Effector memory CD8-positive, alpha-beta T cell (primary cell): ENCODE data around the gene ZNF776.
A peak's percentile ranks its signal among the peaks of the same experiment; 100 is the strongest.

Experiments used
- ATAC-seq: fragments of 150-1000 bp; cut with Tn5 transposase; replicated peaks from 2 replicates; pipeline ENCODE4 v1.10.0; 2021; ENCODE audit warnings: mild to moderate bottlenecking, moderate library complexity
- DNase-seq, 3 experiments: peaks; one replicate each; pipeline ENCODE4 v3.0.0; 2021
- H3K27ac Mint-ChIP-seq, 2 donors: one replicate each; pipeline ENCODE4 v1.8.0; 2022; ENCODE audit warnings: mild to moderate bottlenecking in 2 of 2, mixed read lengths in 2 of 2, moderate library complexity in 2 of 2
- H3K27me3 Mint-ChIP-seq, 2 donors: one replicate each; pipeline ENCODE4 v1.8.0; 2022; ENCODE audit warnings: mixed read lengths in 2 of 2
- H3K36me3 Mint-ChIP-seq: one replicate; pipeline ENCODE4 v1.8.0; 2022; ENCODE audit warnings: mild to moderate bottlenecking, moderate library complexity, mixed read lengths; ENCODE audit not compliant: insufficient read depth
- H3K4me1 Mint-ChIP-seq, 2 donors: one replicate each; pipeline ENCODE4 v1.8.0; 2022; ENCODE audit warnings: low read depth in 2 of 2, mixed read lengths in 2 of 2
- H3K4me3 Mint-ChIP-seq, 2 donors: one replicate each; pipeline ENCODE4 v1.8.0; 2022; ENCODE audit warnings: mild to moderate bottlenecking in 2 of 2, mixed read lengths in 2 of 2, moderate library complexity in 2 of 2
- H3K9me3 Mint-ChIP-seq, 2 donors: one replicate each; pipeline ENCODE4 v1.8.0; 2022; ENCODE audit warnings: mixed read lengths in 2 of 2

Gene ZNF776

GRCh38 chr19:57754091-57754673 lies 7.6 kb downstream of the ZNF776 start:
- no peak overlapping the region for H3K27ac Mint-ChIP-seq
- H3K36me3 Mint-ChIP-seq: peaks cover 36% of the 10 kb centered on the region
- ATAC-seq (no peak), DNase-seq (no peak)
- H3K27me3 Mint-ChIP-seq: no peaks in the 10 kb centered on the region
- H3K9me3 Mint-ChIP-seq: peaks cover 9 to 18% of the 10 kb centered on the region in 2 donors
- peaks cover 4 to 10% of the 10 kb centered on the region in 2 donors for H3K4me1 Mint-ChIP-seq
- H3K4me3 Mint-ChIP-seq: no peak overlapping the region

GRCh38 chr19:57755031-57755430 lies 8.4 kb downstream of the ZNF776 start:
- H3K9me3 Mint-ChIP-seq: peaks cover 9 to 18% of the 10 kb centered on the region in 2 donors
- H3K27ac Mint-ChIP-seq: no peak overlapping the region
- peaks cover 4 to 5% of the 10 kb centered on the region in 2 donors for H3K4me1 Mint-ChIP-seq
- no peaks in the 10 kb centered on the region for H3K27me3 Mint-ChIP-seq
- DNase-seq (no peak), ATAC-seq (no peak)
- peaks cover 35% of the 10 kb centered on the region for H3K36me3 Mint-ChIP-seq
- no peak overlapping the region for H3K4me3 Mint-ChIP-seq

GRCh38 chr19:57757941-57758340 lies 11.3 kb downstream of the ZNF776 start:
- H3K9me3 Mint-ChIP-seq: peaks cover 5 to 7% of the 10 kb centered on the region in 2 donors
- DNase-seq: no peak

GRCh38 chr19:57759096-57759495 lies 12.5 kb downstream of the ZNF776 start:
- H3K9me3 Mint-ChIP-seq: peaks cover 5% of the 10 kb centered on the region in 2 donors
- no peak overlapping the region for H3K27ac Mint-ChIP-seq
- H3K4me1 Mint-ChIP-seq: no peaks in the 10 kb centered on the region
- DNase-seq (no peak), ATAC-seq (no peak)
- H3K4me3 Mint-ChIP-seq: no peak overlapping the region
- H3K27me3 Mint-ChIP-seq: no peaks in the 10 kb centered on the region
- H3K36me3 Mint-ChIP-seq: peaks cover 8% of the 10 kb centered on the region

More at GRCh38 chr19:57757941-57758340, 11.3 kb downstream of the ZNF776 start:
- Mint-ChIP-seq H3K27me3 (no peaks in the 10 kb centered on the region), H3K36me3 (peaks cover 11% of the 10 kb centered on the region), H3K27ac (no peak overlapping the region), H3K4me1 (no peaks in the 10 kb centered on the region), H3K4me3 (no peak overlapping the region)
- ATAC-seq: no peak

- peaks cover 9 to 12% of the 10 kb centered on the region in 2 donors for H3K9me3 Mint-ChIP-seq
- no peaks in the 10 kb centered on the region for H3K27me3 Mint-ChIP-seq
- peaks cover 20 to 22% of the 10 kb centered on the region in 2 donors for H3K4me1 Mint-ChIP-seq
- peak within 1 kb of the TSS; percentile 91 for H3K27ac Mint-ChIP-seq
- DNase-seq (peak; percentile 80 to 81 (median 80)), ATAC-seq (peak; percentile 99)
- peaks cover 39% of the 10 kb centered on the region for H3K36me3 Mint-ChIP-seq
- peak within 1 kb of the TSS; percentile 85 to 87 for H3K4me3 Mint-ChIP-seq
Observed at GRCh38 chr19:57769345-57770131, 22.9 kb downstream of the ZNF776 start, which contains the start of gene ZNF586. Gene ZNF586, plus strand, starts transcription at chr19:57769676. Its CDS starts 167 bp downstream, at chr19:57769843.

- Mint-ChIP-seq H3K9me3 (peaks cover 14 to 20% of the 10 kb centered on the region in 2 donors), H3K36me3 (peaks cover 54% of the 10 kb centered on the region), H3K27ac (no peak overlapping the region), H3K27me3 (no peaks in the 10 kb centered on the region), H3K4me1 (peaks cover 22 to 27% of the 10 kb centered on the region in 2 donors), H3K4me3 (peak overlapping the region; percentile 33 to 85)
- ATAC-seq (no peak), DNase-seq (no peak)
Observed at GRCh38 chr19:57771417-57771816, 24.8 kb downstream of the ZNF776 start.

GRCh38 chr19:57773488-57773887 lies 26.9 kb downstream of the ZNF776 start:
- Mint-ChIP-seq H3K27ac (peak overlapping the region in 1 of 2 donors; percentile 19), H3K4me3 (peak overlapping the region; percentile 31 to 48), H3K27me3 (no peaks in the 10 kb centered on the region), H3K9me3 (peaks cover 18 to 22% of the 10 kb centered on the region in 2 donors), H3K4me1 (peaks cover 26 to 27% of the 10 kb centered on the region in 2 donors), H3K36me3 (peaks cover 68% of the 10 kb centered on the region)
- DNase-seq: no peak
- ATAC-seq: no peak

DNA sequence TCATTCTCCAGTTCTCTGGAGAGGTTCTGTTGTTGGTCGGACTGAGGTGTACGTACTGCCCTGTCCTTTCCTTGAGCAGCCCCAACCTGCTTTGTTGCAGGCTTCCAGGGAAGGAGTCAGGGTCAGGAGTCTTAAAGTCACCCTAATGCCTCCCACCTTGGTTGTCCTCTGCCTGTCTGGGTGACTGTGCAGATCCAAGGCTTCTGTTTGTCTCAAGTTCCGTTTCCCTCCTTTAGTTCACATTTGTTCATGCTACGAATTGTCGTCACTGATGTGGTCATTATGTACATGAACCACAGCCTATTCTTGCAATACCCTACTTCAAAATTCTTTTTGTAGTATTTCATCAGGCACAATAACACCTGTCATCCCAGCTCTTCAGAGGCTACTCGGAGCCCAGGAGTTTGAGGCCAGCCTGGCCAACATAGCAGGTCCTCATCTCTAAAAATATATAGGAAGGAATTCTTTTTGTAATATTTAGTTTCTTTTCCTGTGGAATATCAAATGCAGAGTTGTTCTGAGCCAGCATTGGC lies 30.2 kb downstream of the ZNF776 start:
- H3K4me1 Mint-ChIP-seq: peaks cover 12% of the 10 kb centered on the region in 2 donors
- H3K27me3 Mint-ChIP-seq: no peaks in the 10 kb centered on the region
- H3K4me3 Mint-ChIP-seq: no peak overlapping the region
- H3K36me3 Mint-ChIP-seq: peaks cover 66% of the 10 kb centered on the region
- no peak for DNase-seq
- no peak for ATAC-seq
- peaks cover 16 to 29% of the 10 kb centered on the region in 2 donors for H3K9me3 Mint-ChIP-seq
- H3K27ac Mint-ChIP-seq: no peak overlapping the region

DNA sequence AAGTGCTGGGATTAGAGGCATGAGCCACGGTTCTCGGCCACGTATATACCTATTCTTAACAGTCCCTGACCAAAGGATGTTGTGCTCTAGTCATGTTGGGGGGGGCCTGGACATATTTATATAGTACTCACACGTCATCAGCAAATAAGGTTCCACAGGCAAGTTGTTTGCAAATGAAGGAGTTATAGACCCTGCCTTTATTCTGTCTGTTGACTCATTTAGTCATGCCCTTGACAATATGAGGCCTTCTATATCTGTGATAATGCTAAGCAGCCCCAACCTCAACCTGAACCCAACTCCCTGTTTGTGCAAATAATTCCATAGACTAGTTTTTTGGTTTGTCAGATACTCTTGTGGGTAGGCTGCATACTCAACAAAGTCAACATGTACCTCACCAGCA lies 31.7 kb downstream of the ZNF776 start:
- Mint-ChIP-seq H3K36me3 (peaks cover 65% of the 10 kb centered on the region), H3K27ac (no peak overlapping the region)

GRCh38 chr19:57779220-57779845 lies 32.7 kb downstream of the ZNF776 start:
- H3K4me1 Mint-ChIP-seq: peaks cover 6% of the 10 kb centered on the region in 2 donors
- no peak overlapping the region for H3K27ac Mint-ChIP-seq
- ATAC-seq: no peak
- DNase-seq: no peak
- H3K9me3 Mint-ChIP-seq: peaks cover 13 to 17% of the 10 kb centered on the region in 2 donors
- H3K36me3 Mint-ChIP-seq: peaks cover 58% of the 10 kb centered on the region
- H3K4me3 Mint-ChIP-seq: no peak overlapping the region
- no peaks in the 10 kb centered on the region for H3K27me3 Mint-ChIP-seq

More for the DNA sequence above, 31.7 kb downstream of the ZNF776 start:
- DNase-seq (no peak), ATAC-seq (no peak)
- H3K9me3 Mint-ChIP-seq: peaks cover 16 to 23% of the 10 kb centered on the region in 2 donors
- H3K4me3 Mint-ChIP-seq: no peak overlapping the region
- H3K4me1 Mint-ChIP-seq: peaks cover 9 to 11% of the 10 kb centered on the region in 2 donors
- no peaks in the 10 kb centered on the region for H3K27me3 Mint-ChIP-seq

DNA sequence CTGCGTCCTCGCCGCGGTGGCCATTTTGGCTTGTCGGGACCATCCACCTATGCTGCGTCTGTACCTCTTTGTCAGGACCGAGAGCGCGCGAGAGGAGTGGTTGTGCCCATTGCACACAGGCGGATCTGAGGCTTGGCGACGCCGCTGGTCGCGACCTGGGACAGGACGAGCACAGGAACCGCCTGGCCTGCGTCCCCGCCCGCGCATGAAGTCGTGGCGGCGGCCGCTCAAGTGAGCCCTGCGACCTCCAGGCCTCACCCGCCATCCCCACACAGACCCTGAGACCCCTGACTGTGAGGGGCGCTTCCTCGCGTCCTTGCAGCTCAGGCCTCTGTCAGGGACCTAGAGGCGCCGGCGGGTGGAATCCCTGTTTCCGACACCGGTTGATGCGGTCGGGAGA lies 39.7 kb downstream of the ZNF776 start:
- Mint-ChIP-seq H3K4me1 (peaks cover 0 to 5% of the 10 kb centered on the region in 2 donors), H3K4me3 (no peak overlapping the region), H3K36me3 (peaks cover 25% of the 10 kb centered on the region), H3K27me3 (no peaks in the 10 kb centered on the region), H3K9me3 (peaks cover 9 to 16% of the 10 kb centered on the region in 2 donors), H3K27ac (peak overlapping the region in 1 of 2 donors; percentile 76)
- DNase-seq (no peak), ATAC-seq (no peak)

DNA sequence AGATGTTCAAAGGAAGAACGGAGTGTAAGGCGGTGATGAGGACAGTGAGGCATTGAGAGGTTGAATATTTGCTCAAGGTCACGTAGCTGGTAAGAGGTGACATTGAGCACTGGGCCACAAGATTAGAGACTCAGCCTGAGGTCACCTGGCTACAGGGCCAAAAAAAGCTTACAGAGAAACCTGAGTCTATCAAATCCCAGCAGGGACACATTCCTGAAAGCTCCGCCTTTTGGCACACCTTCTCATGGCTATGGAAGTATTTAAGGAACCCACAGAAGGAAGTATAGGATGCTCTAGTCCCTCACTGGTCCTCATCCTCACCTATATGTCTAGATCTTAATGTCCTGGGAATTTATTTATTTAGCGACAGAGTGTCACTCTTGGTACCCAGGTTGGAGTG lies 40.3 kb downstream of the ZNF776 start:
- DNase-seq: no peak
- H3K4me1 Mint-ChIP-seq: peaks cover 0 to 5% of the 10 kb centered on the region in 2 donors
- peaks cover 9 to 16% of the 10 kb centered on the region in 2 donors for H3K9me3 Mint-ChIP-seq
- H3K36me3 Mint-ChIP-seq: peaks cover 23% of the 10 kb centered on the region
- no peak overlapping the region for H3K4me3 Mint-ChIP-seq
- H3K27ac Mint-ChIP-seq: no peak overlapping the region
- ATAC-seq: no peak
- H3K27me3 Mint-ChIP-seq: no peaks in the 10 kb centered on the region

DNA sequence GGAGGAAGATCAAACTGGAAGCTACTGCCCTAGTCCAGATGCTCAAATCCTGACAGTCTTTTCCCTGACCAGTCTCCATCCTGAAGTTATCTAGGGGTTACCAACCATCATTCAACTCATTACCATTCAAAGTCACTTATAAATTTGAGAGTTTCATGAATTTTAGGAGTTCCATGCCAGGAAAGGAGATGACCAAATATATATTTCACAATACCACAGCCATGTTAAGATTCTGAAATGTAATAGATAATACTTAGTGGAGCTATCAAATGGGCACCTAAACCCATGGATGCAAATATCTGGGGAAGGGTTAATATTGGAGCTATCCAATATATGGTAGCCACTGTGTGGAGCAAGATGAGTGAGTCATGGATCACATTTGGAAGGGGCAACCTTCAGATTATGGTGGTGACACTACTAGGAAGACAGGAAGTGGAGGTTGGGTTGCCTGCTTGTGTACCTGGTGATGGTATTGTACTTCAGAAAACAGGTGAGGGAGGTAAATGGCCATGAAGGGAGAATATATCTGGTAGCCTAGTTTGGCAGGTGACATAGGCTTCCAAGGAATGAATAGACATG lies 41.6 kb downstream of the ZNF776 start:
- peaks cover 0 to 5% of the 10 kb centered on the region in 2 donors for H3K4me1 Mint-ChIP-seq
- no peak overlapping the region for H3K27ac Mint-ChIP-seq
- no peak for ATAC-seq
- peaks cover 9 to 16% of the 10 kb centered on the region in 2 donors for H3K9me3 Mint-ChIP-seq
- no peaks in the 10 kb centered on the region for H3K27me3 Mint-ChIP-seq
- peaks cover 20% of the 10 kb centered on the region for H3K36me3 Mint-ChIP-seq
- no peak overlapping the region for H3K4me3 Mint-ChIP-seq
- DNase-seq: no peak
